OCI-LY7 (cell line): Measurements from ENCODE around the gene ART4. TPM values are rescaled to one million over a fixed set of nuclear protein-coding genes. Genes with fewer than 3 reads are reported as not detected.
A peak's percentile ranks its signal among the peaks of the same experiment; 100 is the strongest.

Experiments
- BruUV-seq: library from RNA; stranded (reverse); fragments of 400-500 nt; replicated peaks from 2 replicates; lab custom pipeline; 2021; lab: Mats Ljungman, UMichigan
- CTCF ChIA-PET: fragments of 300-600 bp; sonication (Branson Sonifier 250); formaldehyde crosslinking; loops from one replicate; lab custom pipeline; 2022; ENCODE audit warnings: antibody characterized with exemption; ENCODE audit not compliant: unreplicated experiment; lab: Charles Lee
- POLR2A ChIA-PET: fragments of 300-600 bp; sonication (Branson Sonifier 250); formaldehyde crosslinking; loops from one replicate; lab custom pipeline; 2022; ENCODE audit warnings: antibody characterized with exemption; lab: Charles Lee
- DNase-seq: peaks from one replicate; pipeline ENCODE4 v3.0.0-alpha.2; 2015; ENCODE audit warnings: low spot score
- H2AFZ ChIP-seq: fragments of 200-600 bp; sonication (generic), shearing (Covaris generic); 2 replicates; pipeline ENCODE4 v1.6.1; 2014; ENCODE audit warnings: mild to moderate bottlenecking, antibody characterized with exemption, low read length, moderate library complexity
- H3K27ac ChIP-seq: fragments of 200-600 bp; sonication (generic); 2 replicates; pipeline ENCODE4 v1.5.1; 2014; ENCODE audit warnings: mixed run types, low read depth, mild to moderate bottlenecking, moderate library complexity, low read length, inconsistent platforms; ENCODE audit not compliant: poor library complexity, severe bottlenecking
- H3K36me3 ChIP-seq: fragments of 200-600 bp; sonication (generic); 2 replicates; pipeline ENCODE4 v1.6.1; 2014; ENCODE audit warnings: mild to moderate bottlenecking, antibody characterized with exemption, low read length, moderate library complexity, mixed read lengths; ENCODE audit not compliant: insufficient read depth
- H3K4me1 ChIP-seq: fragments of 200-600 bp; sonication (generic); 2 replicates; pipeline ENCODE4 v1.5.1; 2014; ENCODE audit warnings: mild to moderate bottlenecking, low read length; ENCODE audit not compliant: insufficient read depth, poor library complexity, severe bottlenecking
- H3K4me2 ChIP-seq: fragments of 200-600 bp; sonication (generic); 2 replicates; pipeline ENCODE4 v1.6.1; 2014; ENCODE audit warnings: mild to moderate bottlenecking, low read length
- H3K4me3 ChIP-seq: fragments of 200-600 bp; sonication (generic); 2 replicates; pipeline ENCODE4 v1.5.1; 2014; ENCODE audit warnings: mild to moderate bottlenecking, low read depth, low read length; ENCODE audit not compliant: poor library complexity, severe bottlenecking
- H3K79me2 ChIP-seq: fragments of 200-600 bp; sonication (generic); 2 replicates; pipeline ENCODE4 v1.6.1; 2016; ENCODE audit warnings: low read depth, mild to moderate bottlenecking, low read length, moderate library complexity, mixed read lengths; ENCODE audit not compliant: insufficient read depth
- H3K9me2 ChIP-seq: fragments of 200-600 bp; sonication (generic); 2 replicates; pipeline ENCODE4 v1.6.1; 2016; ENCODE audit warnings: mild to moderate bottlenecking, low read length, mixed read lengths; ENCODE audit not compliant: insufficient read depth
- H3K9me3 ChIP-seq: fragments of 200-600 bp; sonication (generic); 2 replicates; pipeline ENCODE4 v1.6.1; 2014; ENCODE audit warnings: mild to moderate bottlenecking, mixed run types, low read length, mixed read lengths
- H4K20me1 ChIP-seq: fragments of 200-600 bp; sonication (generic); 2 replicates; pipeline ENCODE4 v1.6.1; 2014; ENCODE audit warnings: mild to moderate bottlenecking, antibody characterized with exemption, low read length, moderate library complexity, mixed read lengths; ENCODE audit not compliant: insufficient read depth
- CTCF ChIP-seq: fragments of 200-600 bp; sonication (generic); conservative IDR thresholded peaks from 2 replicates; pipeline ENCODE4 v1.5.1; 2014; ENCODE audit warnings: mild to moderate bottlenecking, antibody characterized with exemption, low read length, moderate library complexity, mixed read lengths
- EZH2phosphoT487 ChIP-seq: fragments of 200-600 bp; sonication (generic); IDR thresholded peaks from 2 replicates; pipeline ENCODE4 v1.6.1; 2018; ENCODE audit warnings: low read depth, borderline replicate concordance, mild to moderate bottlenecking, mixed run types, antibody characterized with exemption, low read length, moderate library complexity, mixed read lengths
- intact Hi-C: fragments of 100-400 bp; cut with micrococcal nuclease; formaldehyde crosslinking; loops from one replicate; pipeline ENCODE4 v1.10.0; 2022; ENCODE audit not compliant: unreplicated experiment
- total RNA-seq, 2 experiments: library from RNA; depleted of rRNA in 1 of 2; stranded (reverse); fragments of >200 nt in 1 of 2; shearing (Covaris generic) in 1 of 2; gene quantifications; 2 replicates each; pipeline ENCODE4 v1.2.3, GENCODE V29; 2014 to 2022

The ART4 gene
- total RNA-seq, 2 experiments from 2014 or later: not detected

DNA sequence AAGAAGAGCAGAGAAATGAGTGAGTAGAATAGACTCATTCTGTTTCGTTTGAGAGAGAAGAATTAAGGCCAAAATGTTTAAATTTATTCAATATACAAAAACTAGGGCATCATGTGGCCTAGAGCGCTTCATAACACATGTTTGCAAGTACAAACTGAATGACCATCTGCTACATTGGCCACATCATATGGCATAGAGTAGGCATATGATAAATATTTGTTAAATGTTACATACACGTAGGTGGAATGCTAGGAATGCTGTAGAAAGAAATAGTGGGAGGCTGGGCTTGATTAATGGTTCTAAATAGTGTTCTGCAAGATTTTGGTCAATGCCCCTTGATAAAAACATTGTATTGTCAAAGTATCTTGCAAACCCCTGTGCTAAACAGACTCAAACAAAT, 31.6 kb upstream of the ART4 start:
- TF ChIP-seq CTCF (no peak), EZH2phosphoT487 (no peak)
- peaks cover 29% of the 10 kb centered on the region for H3K4me1 ChIP-seq
- intact Hi-C loops: no loop called here
- H3K79me2 ChIP-seq: no peaks in the 10 kb centered on the region
- no peaks in the 10 kb centered on the region; the same call in 1 of the 2 replicates for H3K36me3 ChIP-seq
- ChIA-PET CTCF (no interaction called here), POLR2A (interaction anchor here (0.7 to 1.6 kb wide), 3 partner anchors 15 to 104 kb away, joined by 3 to 5 read pairs (median 4); a partner anchor contains a TSS)
- no peaks in the 10 kb centered on the region for H4K20me1 ChIP-seq
- no peak overlapping the region for H3K27ac ChIP-seq
- no peak overlapping the region for H3K4me2 ChIP-seq
- H2AFZ ChIP-seq: no peak overlapping the region
- no peak for DNase-seq
- H3K9me3 ChIP-seq: peaks cover 16% of the 10 kb centered on the region; the same call in 1 of the 2 replicates
- H3K9me2 ChIP-seq: no peaks in the 10 kb centered on the region
- H3K4me3 ChIP-seq: no peak overlapping the region
- no TSS peak for BruUV-seq

- peak; percentile 48 for DNase-seq
- BruUV-seq: no TSS peak
- ChIA-PET POLR2A (interaction anchor here (0.5 to 1.6 kb wide), 10 partner anchors 9 to 652 kb away, joined by 3 to 7 read pairs (median 4); no protein-coding TSS in a partner anchor), CTCF (interaction anchor here (0.6 to 0.7 kb wide), 2 partner anchors 25 to 688 kb away, joined by 3 to 4 read pairs; no protein-coding TSS in a partner anchor)
- Histone ChIP-seq H3K27ac (no peak overlapping the region), H3K4me2 (no peak overlapping the region), H2AFZ (peak overlapping the region; percentile 5; the same call in 1 of the 2 replicates), H4K20me1 (no peaks in the 10 kb centered on the region), H3K79me2 (no peaks in the 10 kb centered on the region), H3K9me3 (peaks cover 15% of the 10 kb centered on the region; the same call in 1 of the 2 replicates), H3K9me2 (no peaks in the 10 kb centered on the region), H3K36me3 (no peaks in the 10 kb centered on the region), H3K4me3 (no peak overlapping the region), H3K4me1 (peaks cover 17% of the 10 kb centered on the region)
- no peak for TF ChIP-seq CTCF
- no peak for TF ChIP-seq EZH2phosphoT487
- intact Hi-C loops: no loop called here
These were observed 30.3 kb upstream of the ART4 start for GRCh38 chr12:14873440-14874185.

DNA sequence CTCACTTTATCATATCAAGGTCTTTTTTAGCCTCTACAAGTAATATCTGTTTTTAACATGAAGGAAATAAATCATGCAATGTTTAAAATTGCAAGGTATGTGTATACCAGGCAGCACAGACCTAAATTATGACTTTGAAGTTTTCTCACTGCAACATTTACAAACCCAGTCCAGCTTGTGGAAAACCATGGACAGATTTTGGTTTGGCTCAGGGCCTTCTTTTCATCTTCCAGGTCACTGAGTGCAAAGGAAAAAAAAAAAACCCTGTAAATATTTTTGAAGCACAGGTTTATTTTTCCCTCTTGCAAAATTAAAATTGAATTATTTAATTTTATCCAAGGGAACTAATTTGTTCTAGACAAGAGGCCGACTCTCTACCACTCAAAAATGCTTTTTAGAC, 28.6 kb upstream of the ART4 start:
- intact Hi-C loops: no loop called here
- Histone ChIP-seq H3K27ac (no peak overlapping the region), H3K79me2 (no peaks in the 10 kb centered on the region), H4K20me1 (no peaks in the 10 kb centered on the region), H3K4me2 (no peak overlapping the region), H3K9me2 (no peaks in the 10 kb centered on the region), H3K36me3 (no peaks in the 10 kb centered on the region), H2AFZ (no peak overlapping the region), H3K9me3 (peaks cover 15% of the 10 kb centered on the region; the same call in 1 of the 2 replicates), H3K4me1 (peaks cover 10% of the 10 kb centered on the region), H3K4me3 (no peak overlapping the region)
- CTCF ChIA-PET: no interaction called here
- DNase-seq: no peak
- BruUV-seq: no TSS peak
- TF ChIP-seq CTCF (no peak), EZH2phosphoT487 (no peak)
- POLR2A ChIA-PET: no interaction called here
